Adrenal gland (tissue), 5 donors: Measurements from ENCODE around the gene NR2C2AP.

ENCODE experiments used
- POLR2A ChIP-seq, 2 donors: fragments of 450-650 bp; IDR thresholded peaks; one replicate each; pipeline ENCODE4 v1.6.1; 2017; ENCODE audit warnings: antibody characterized with exemption in 2 of 2, mild to moderate bottlenecking in 2 of 2, moderate library complexity in 1 of 2
- TF ChIP-seq, protein P1 (sequence below), 6 experiments: fragments of 450-650 bp in 4 of 6; fragments of 200-600 bp in 2 of 6; sonication (generic) in 1 of 6; IDR thresholded peaks; 1 replicate in 5 of 6; 2 replicates in 1 of 6; pipeline versions ENCODE4 v1.5.1 to v1.8.0; 2016 to 2021; ENCODE audit warnings: antibody characterized with exemption in 6 of 6, mild to moderate bottlenecking in 2 of 6, moderate library complexity in 1 of 6
- donor health status: DM: no; HTN: no; CAD: no.

DNA sequence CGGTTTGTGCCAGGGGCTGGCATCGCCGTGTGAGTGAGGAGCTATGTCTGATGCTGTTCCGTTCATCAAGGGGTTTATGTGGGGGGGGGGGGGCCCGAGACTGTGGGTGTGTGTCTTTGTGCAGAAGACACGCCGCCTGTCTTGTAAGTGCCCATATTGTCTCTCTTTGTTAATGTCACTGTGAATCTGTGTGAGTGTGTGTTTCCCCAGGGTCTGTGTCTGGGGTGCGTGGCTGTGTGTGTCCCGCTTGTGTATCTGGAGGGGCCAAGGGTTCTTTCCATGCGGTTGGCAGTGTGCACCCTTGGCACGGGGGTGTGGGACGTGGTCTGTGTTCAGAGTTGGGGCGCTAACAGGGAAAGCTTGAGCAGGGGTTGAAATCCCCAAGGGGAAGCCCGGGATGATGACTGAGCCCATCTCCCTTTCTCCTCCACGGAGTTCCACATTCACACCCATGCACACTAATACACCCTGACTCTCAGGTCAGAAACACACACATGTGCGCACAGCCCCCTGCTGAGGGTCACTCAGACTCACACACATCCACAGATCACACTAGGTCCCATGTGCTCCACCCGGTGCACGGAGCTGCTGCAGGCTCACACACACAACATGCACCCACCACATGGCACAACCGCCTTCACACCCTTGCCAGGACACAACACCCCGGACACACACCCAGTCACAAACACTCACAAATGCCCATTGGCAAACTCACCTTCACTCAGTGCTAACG, 10.4 kb upstream of the NR2C2AP start:
- TF ChIP-seq, protein P1, sequence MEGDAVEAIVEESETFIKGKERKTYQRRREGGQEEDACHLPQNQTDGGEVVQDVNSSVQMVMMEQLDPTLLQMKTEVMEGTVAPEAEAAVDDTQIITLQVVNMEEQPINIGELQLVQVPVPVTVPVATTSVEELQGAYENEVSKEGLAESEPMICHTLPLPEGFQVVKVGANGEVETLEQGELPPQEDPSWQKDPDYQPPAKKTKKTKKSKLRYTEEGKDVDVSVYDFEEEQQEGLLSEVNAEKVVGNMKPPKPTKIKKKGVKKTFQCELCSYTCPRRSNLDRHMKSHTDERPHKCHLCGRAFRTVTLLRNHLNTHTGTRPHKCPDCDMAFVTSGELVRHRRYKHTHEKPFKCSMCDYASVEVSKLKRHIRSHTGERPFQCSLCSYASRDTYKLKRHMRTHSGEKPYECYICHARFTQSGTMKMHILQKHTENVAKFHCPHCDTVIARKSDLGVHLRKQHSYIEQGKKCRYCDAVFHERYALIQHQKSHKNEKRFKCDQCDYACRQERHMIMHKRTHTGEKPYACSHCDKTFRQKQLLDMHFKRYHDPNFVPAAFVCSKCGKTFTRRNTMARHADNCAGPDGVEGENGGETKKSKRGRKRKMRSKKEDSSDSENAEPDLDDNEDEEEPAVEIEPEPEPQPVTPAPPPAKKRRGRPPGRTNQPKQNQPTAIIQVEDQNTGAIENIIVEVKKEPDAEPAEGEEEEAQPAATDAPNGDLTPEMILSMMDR (IDR thresholded peaks at IDR 0.05) = no peak
- TF ChIP-seq POLR2A (IDR thresholded peaks at IDR 0.05) = no peak
